Stimulated activated naive CD8-positive, alpha-beta T cell treated with anti-CD3 and anti-CD28 coated beads, Interleukin-15, amount 100 ng/mL, for 72 hours (primary cell): ENCODE results near the gene THBD.

Source experiments
- ATAC-seq: fragments of 150-1000 bp; cut with Tn5 transposase; 2 replicates; pipeline ENCODE4 v1.10.0; 2021; ENCODE audit warnings: mild to moderate bottlenecking, moderate library complexity
- DNase-seq, 2 donors: peaks; one replicate each; pipeline ENCODE4 v3.0.0; 2021 to 2022
- H3K27ac Mint-ChIP-seq, 2 donors: one replicate each; pipeline ENCODE4 v1.8.0; 2022; ENCODE audit warnings: mild to moderate bottlenecking in 2 of 2, mixed read lengths in 2 of 2, moderate library complexity in 2 of 2
- H3K27me3 Mint-ChIP-seq: one replicate; pipeline ENCODE4 v1.8.0; 2022; ENCODE audit warnings: mixed read lengths
- H3K4me1 Mint-ChIP-seq: one replicate; pipeline ENCODE4 v1.8.0; 2022; ENCODE audit warnings: mild to moderate bottlenecking, mixed read lengths
- H3K4me3 Mint-ChIP-seq, 2 donors: one replicate each; pipeline ENCODE4 v1.8.0; 2022; ENCODE audit warnings: mild to moderate bottlenecking in 2 of 2, mixed read lengths in 2 of 2, moderate library complexity in 1 of 2
- H3K9me3 Mint-ChIP-seq, 2 donors: one replicate each; pipeline ENCODE4 v1.8.0; 2022; ENCODE audit warnings: mixed read lengths in 2 of 2

Gene THBD

GRCh38 chr20:23049201-23050075 is at the start of gene THBD:
TSS of gene THBD (minus strand) at chr20:23049672. CDS start at chr20:23049504, 168 bp downstream.
- ATAC-seq, result no peak
- Mint-ChIP-seq H3K4me1 (peaks cover 7% of the 10 kb centered on the region), H3K4me3 (peak within 1 kb of the TSS in 1 of 2 donors; percentile 43), H3K9me3 (no peaks in the 10 kb centered on the region), H3K27me3 (peaks cover 85% of the 10 kb centered on the region), H3K27ac (no peak within 1 kb of the TSS)
- DNase-seq, result peak in 1 of 2 donors; percentile 7

- H3K4me3 Mint-ChIP-seq, result no peak overlapping the region
- H3K4me1 Mint-ChIP-seq, result no peaks in the 10 kb centered on the region
- ATAC-seq, result peak; percentile 13
- DNase-seq, result no peak
- H3K9me3 Mint-ChIP-seq, result no peaks in the 10 kb centered on the region
- no peaks in the 10 kb centered on the region for H3K27me3 Mint-ChIP-seq
- peak overlapping the region in 1 of 2 donors; percentile 22 for H3K27ac Mint-ChIP-seq
Observed at GRCh38 chr20:23097636-23098580, 48.4 kb upstream of the THBD start.

GRCh38 chr20:23096986-23097520 is 47.6 kb upstream of the THBD start:
- no peak overlapping the region for H3K27ac Mint-ChIP-seq
- DNase-seq (no peak), ATAC-seq (no peak)
- no peaks in the 10 kb centered on the region for H3K27me3 Mint-ChIP-seq
- H3K9me3 Mint-ChIP-seq, result no peaks in the 10 kb centered on the region
- no peaks in the 10 kb centered on the region for H3K4me1 Mint-ChIP-seq
- H3K4me3 Mint-ChIP-seq, result no peak overlapping the region

- Mint-ChIP-seq H3K27me3 (no peaks in the 10 kb centered on the region), H3K4me3 (no peak overlapping the region), H3K27ac (no peak overlapping the region), H3K4me1 (no peaks in the 10 kb centered on the region), H3K9me3 (no peaks in the 10 kb centered on the region)
- DNase-seq (no peak), ATAC-seq (no peak)
Observed at GRCh38 chr20:23096097-23096496, 46.6 kb upstream of the THBD start.

- Mint-ChIP-seq H3K27ac (no peak overlapping the region), H3K4me1 (no peaks in the 10 kb centered on the region), H3K9me3 (no peaks in the 10 kb centered on the region), H3K4me3 (no peak overlapping the region), H3K27me3 (no peaks in the 10 kb centered on the region)
- DNase-seq (no peak), ATAC-seq (no peak)
Observed at GRCh38 chr20:23095499-23095898, 46.0 kb upstream of the THBD start.

GRCh38 chr20:23094927-23095326 is 45.5 kb upstream of the THBD start:
- Mint-ChIP-seq H3K4me3 (no peak overlapping the region), H3K27ac (no peak overlapping the region)
- no peak for ATAC-seq

GRCh38 chr20:23094213-23094896 is 44.9 kb upstream of the THBD start:
- Mint-ChIP-seq H3K4me1 (no peaks in the 10 kb centered on the region), H3K4me3 (no peak overlapping the region), H3K9me3 (no peaks in the 10 kb centered on the region), H3K27ac (no peak overlapping the region), H3K27me3 (no peaks in the 10 kb centered on the region)
- ATAC-seq, result no peak
- no peak for DNase-seq

More at GRCh38 chr20:23094927-23095326, 45.5 kb upstream of the THBD start:
- DNase-seq, result no peak
- Mint-ChIP-seq H3K4me1 (no peaks in the 10 kb centered on the region), H3K9me3 (no peaks in the 10 kb centered on the region), H3K27me3 (no peaks in the 10 kb centered on the region)

- Mint-ChIP-seq H3K27me3 (peaks cover 4% of the 10 kb centered on the region), H3K4me1 (no peaks in the 10 kb centered on the region), H3K4me3 (no peak overlapping the region)
Observed at GRCh38 chr20:23093613-23094012, 44.1 kb upstream of the THBD start.

GRCh38 chr20:23092861-23093495 is 43.5 kb upstream of the THBD start:
- Mint-ChIP-seq H3K27ac (no peak overlapping the region), H3K27me3 (peaks cover 11% of the 10 kb centered on the region), H3K4me1 (no peaks in the 10 kb centered on the region), H3K4me3 (no peak overlapping the region), H3K9me3 (no peaks in the 10 kb centered on the region)
- no peak for ATAC-seq
- DNase-seq, result no peak

More at GRCh38 chr20:23093613-23094012, 44.1 kb upstream of the THBD start:
- H3K9me3 Mint-ChIP-seq, result no peaks in the 10 kb centered on the region
- H3K27ac Mint-ChIP-seq, result no peak overlapping the region
- DNase-seq (no peak), ATAC-seq (no peak)

- peaks cover 17% of the 10 kb centered on the region for H3K27me3 Mint-ChIP-seq
- H3K27ac Mint-ChIP-seq, result no peak overlapping the region
- peaks cover 4% of the 10 kb centered on the region for H3K4me1 Mint-ChIP-seq
- no peaks in the 10 kb centered on the region for H3K9me3 Mint-ChIP-seq
- DNase-seq (no peak), ATAC-seq (no peak)
- H3K4me3 Mint-ChIP-seq, result no peak overlapping the region
Observed at GRCh38 chr20:23092384-23092756, 42.9 kb upstream of the THBD start.

GRCh38 chr20:23091721-23092383 is 42.4 kb upstream of the THBD start:
- H3K9me3 Mint-ChIP-seq, result no peaks in the 10 kb centered on the region
- ATAC-seq (no peak), DNase-seq (no peak)
- peaks cover 5% of the 10 kb centered on the region for H3K4me1 Mint-ChIP-seq
- peaks cover 22% of the 10 kb centered on the region for H3K27me3 Mint-ChIP-seq
- no peak overlapping the region for H3K27ac Mint-ChIP-seq
- H3K4me3 Mint-ChIP-seq, result no peak overlapping the region

GRCh38 chr20:23090878-23091277 is 41.4 kb upstream of the THBD start:
- ATAC-seq (no peak), DNase-seq (no peak)
- H3K27me3 Mint-ChIP-seq, result peaks cover 22% of the 10 kb centered on the region
- H3K27ac Mint-ChIP-seq, result no peak overlapping the region
- peaks cover 12% of the 10 kb centered on the region for H3K4me1 Mint-ChIP-seq
- H3K4me3 Mint-ChIP-seq, result no peak overlapping the region
- no peaks in the 10 kb centered on the region for H3K9me3 Mint-ChIP-seq

- DNase-seq (no peak), ATAC-seq (no peak)
- H3K4me3 Mint-ChIP-seq, result no peak overlapping the region
- peaks cover 12% of the 10 kb centered on the region for H3K4me1 Mint-ChIP-seq
- H3K27ac Mint-ChIP-seq, result no peak overlapping the region
- no peaks in the 10 kb centered on the region for H3K9me3 Mint-ChIP-seq
- H3K27me3 Mint-ChIP-seq, result peaks cover 22% of the 10 kb centered on the region
Observed at GRCh38 chr20:23090147-23090546, 40.7 kb upstream of the THBD start.

- Mint-ChIP-seq H3K4me3 (no peak overlapping the region), H3K9me3 (no peaks in the 10 kb centered on the region), H3K27ac (no peak overlapping the region), H3K4me1 (peaks cover 12% of the 10 kb centered on the region), H3K27me3 (peaks cover 22% of the 10 kb centered on the region)
- no peak for ATAC-seq
- no peak for DNase-seq
Observed at GRCh38 chr20:23088866-23089265, 39.4 kb upstream of the THBD start.
